Measurements from ENCODE around the gene TBX10. TPM values are rescaled to one million over a fixed set of nuclear protein-coding genes. Genes with fewer than 3 reads are reported as not detected.
"Not testable (repeated sequence)": the region's sequence is repeated elsewhere in the genome, so short reads cannot be mapped to it uniquely, and the experiment has no call there.

TBX10 gene
- total and polyA plus RNA-seq, 4 experiments from 2014 or later: not detected

- intact Hi-C loops (cut with micrococcal nuclease): no loop called here
- Histone ChIP-seq H3K9me3 (ENCODE audit: control insufficient read depth in 1 of 2, low read length in 2 of 2) (no peaks in the 10 kb centered on the region), H3K27ac (ENCODE audit: low read depth, low read length) (no peak overlapping the region), H3K27me3 (ENCODE audit: insufficient read depth, low read length) (peaks cover 6% of the 10 kb centered on the region), H3K36me3 (ENCODE audit: insufficient read depth, low read length) (no peaks in the 10 kb centered on the region), H3K4me3 (ENCODE audit: low read length in 2 of 2) (no peak overlapping the region), H3K4me1 (ENCODE audit: insufficient read depth, low read length) (no peaks in the 10 kb centered on the region)
- Mint-ChIP-seq H3K36me3 (no peaks in the 10 kb centered on the region), H3K27me3 (peaks cover 6 to 10% of the 10 kb centered on the region in 2 donors), H3K4me1 (peaks cover 0 to 2% (median 0%) of the 10 kb centered on the region in 4 donors), H3K9me3 (peaks cover 0 to 4% (median 0%) of the 10 kb centered on the region in 8 donors), H3K27ac (no peak overlapping the region), H3K4me3 (no peak overlapping the region)
- ChIA-PET CTCF (ENCODE audit: partially characterized antibody) (no interaction called here), POLR2A (ENCODE audit: partially characterized antibody) (no interaction called here)
- DNase-seq: no peak
Measured at GRCh38 chr11:67596753-67597300, 42.7 kb downstream of the TBX10 start.

- Histone ChIP-seq H3K27ac (ENCODE audit: low read depth, low read length) (no peak overlapping the region), H3K36me3 (ENCODE audit: insufficient read depth, low read length) (no peaks in the 10 kb centered on the region), H3K27me3 (ENCODE audit: insufficient read depth, low read length) (no peaks in the 10 kb centered on the region), H3K4me3 (ENCODE audit: low read length in 2 of 2) (no peak overlapping the region), H3K9me3 (ENCODE audit: control insufficient read depth in 1 of 2, low read length in 2 of 2) (no peaks in the 10 kb centered on the region), H3K4me1 (ENCODE audit: insufficient read depth, low read length) (no peaks in the 10 kb centered on the region)
- H3K9me3 Mint-ChIP-seq: peaks cover 0 to 3% (median 0%) of the 10 kb centered on the region in 8 donors
- DNase-seq: no peak
- H3K27me3 Mint-ChIP-seq: no peaks in the 10 kb centered on the region
- CTCF ChIA-PET (ENCODE audit: partially characterized antibody): interaction anchor here (1.6 to 2.2 kb wide), 2 partner anchors 11 to 35 kb away, joined by 3 to 6 read pairs; partner anchors contain the start of genes GSTP1 and NUDT8
- POLR2A ChIA-PET (ENCODE audit: partially characterized antibody): interaction anchor here (0.6 kb wide), 1 partner anchor 37 kb away, joined by 3 read pairs; no protein-coding TSS in a partner anchor
- H3K4me1 Mint-ChIP-seq: no peaks in the 10 kb centered on the region
- no peak overlapping the region for H3K4me3 Mint-ChIP-seq
- intact Hi-C loops (cut with micrococcal nuclease): no loop called here
- H3K36me3 Mint-ChIP-seq: no peaks in the 10 kb centered on the region
- H3K27ac Mint-ChIP-seq: no peak overlapping the region
Measured at GRCh38 chr11:67594480-67594879, 45.1 kb downstream of the TBX10 start.

- no peaks in the 10 kb centered on the region for H3K36me3 ChIP-seq (ENCODE audit: insufficient read depth, low read length)
- H3K27ac ChIP-seq (ENCODE audit: low read depth, low read length): no peak overlapping the region
- intact Hi-C loops (cut with micrococcal nuclease): no loop called here
- H3K4me1 Mint-ChIP-seq: no peaks in the 10 kb centered on the region
- no peak for DNase-seq
- H3K4me3 Mint-ChIP-seq: no peak overlapping the region
- H3K4me3 ChIP-seq (ENCODE audit: low read length in 2 of 2): no peak overlapping the region
- no peaks in the 10 kb centered on the region for H3K9me3 ChIP-seq (ENCODE audit: control insufficient read depth in 1 of 2, low read length in 2 of 2)
- H3K27me3 ChIP-seq (ENCODE audit: insufficient read depth, low read length): no peaks in the 10 kb centered on the region
- H3K27me3 Mint-ChIP-seq: no peaks in the 10 kb centered on the region
- peaks cover 0 to 3% (median 0%) of the 10 kb centered on the region in 8 donors for H3K9me3 Mint-ChIP-seq
- H3K27ac Mint-ChIP-seq: no peak overlapping the region
- ChIA-PET POLR2A (ENCODE audit: partially characterized antibody) (no interaction called here), CTCF (ENCODE audit: partially characterized antibody) (interaction anchor here (2.2 kb wide), 1 partner anchor 10 kb away, joined by 6 read pairs; the partner anchor contains the start of gene GSTP1)
- H3K4me1 ChIP-seq (ENCODE audit: insufficient read depth, low read length): no peaks in the 10 kb centered on the region
- H3K36me3 Mint-ChIP-seq: no peaks in the 10 kb centered on the region
Measured at GRCh38 chr11:67593565-67593905, 46.0 kb downstream of the TBX10 start.

GRCh38 chr11:67592880-67593564 is 46.5 kb downstream of the TBX10 start:
- no peaks in the 10 kb centered on the region for H3K36me3 Mint-ChIP-seq
- no peaks in the 10 kb centered on the region for H3K9me3 ChIP-seq (ENCODE audit: control insufficient read depth in 1 of 2, low read length in 2 of 2)
- no peak overlapping the region for H3K27ac Mint-ChIP-seq
- CTCF ChIA-PET (ENCODE audit: partially characterized antibody): interaction anchor here (1.9 to 2.2 kb wide), 2 partner anchors 10 to 21 kb away, joined by 6 to 8 read pairs; partner anchors contain the start of gene GSTP1
- H3K36me3 ChIP-seq (ENCODE audit: insufficient read depth, low read length): no peaks in the 10 kb centered on the region
- H3K27ac ChIP-seq (ENCODE audit: low read depth, low read length): no peak overlapping the region
- H3K27me3 ChIP-seq (ENCODE audit: insufficient read depth, low read length): no peaks in the 10 kb centered on the region
- H3K4me1 ChIP-seq (ENCODE audit: insufficient read depth, low read length): no peaks in the 10 kb centered on the region
- no peaks in the 10 kb centered on the region for H3K4me1 Mint-ChIP-seq
- H3K27me3 Mint-ChIP-seq: no peaks in the 10 kb centered on the region
- H3K9me3 Mint-ChIP-seq: peaks cover 0 to 3% (median 0%) of the 10 kb centered on the region in 8 donors
- H3K4me3 Mint-ChIP-seq: no peak overlapping the region
- no peak overlapping the region for H3K4me3 ChIP-seq (ENCODE audit: low read length in 2 of 2)
- POLR2A ChIA-PET (ENCODE audit: partially characterized antibody): no interaction called here
- intact Hi-C loops (cut with micrococcal nuclease): no loop called here
- no peak for DNase-seq

GRCh38 chr11:67588899-67589415 is 50.6 kb downstream of the TBX10 start:
- peaks cover 3 to 18% (median 8%) of the 10 kb centered on the region in 4 donors for H3K4me1 Mint-ChIP-seq
- not testable (repeated sequence) for H3K27ac ChIP-seq (ENCODE audit: low read depth, low read length)

GRCh38 chr11:67588136-67588503 is 51.4 kb downstream of the TBX10 start:
- peaks cover 0 to 2% of the 10 kb centered on the region in 2 donors for H3K36me3 Mint-ChIP-seq
- H3K27me3 ChIP-seq (ENCODE audit: insufficient read depth, low read length): no peaks in the 10 kb centered on the region
- DNase-seq: no peak
- no peaks in the 10 kb centered on the region for H3K36me3 ChIP-seq (ENCODE audit: insufficient read depth, low read length)
- no peak overlapping the region for H3K4me3 ChIP-seq (ENCODE audit: low read length in 2 of 2)
- H3K4me1 ChIP-seq (ENCODE audit: insufficient read depth, low read length): no peaks in the 10 kb centered on the region
- no peaks in the 10 kb centered on the region for H3K9me3 ChIP-seq (ENCODE audit: control insufficient read depth in 1 of 2, low read length in 2 of 2)
- no peaks in the 10 kb centered on the region for H3K27me3 Mint-ChIP-seq
- H3K4me1 Mint-ChIP-seq: peaks cover 4 to 22% (median 11%) of the 10 kb centered on the region in 4 donors
- H3K27ac Mint-ChIP-seq: peak overlapping the region in 1 of 7 donors; percentile 63
- CTCF ChIA-PET (ENCODE audit: partially characterized antibody): no interaction called here
- POLR2A ChIA-PET (ENCODE audit: partially characterized antibody): no interaction called here
- no peak overlapping the region for H3K27ac ChIP-seq (ENCODE audit: low read depth, low read length)
- H3K4me3 Mint-ChIP-seq: no peak overlapping the region
- intact Hi-C loops (cut with micrococcal nuclease): no loop called here
- no peaks in the 10 kb centered on the region for H3K9me3 Mint-ChIP-seq

More at GRCh38 chr11:67588899-67589415, 50.6 kb downstream of the TBX10 start:
- CTCF ChIA-PET (ENCODE audit: partially characterized antibody); H3K4me1 ChIP-seq (ENCODE audit: insufficient read depth, low read length); intact Hi-C loops (cut with micrococcal nuclease); H3K4me3 Mint-ChIP-seq; H3K9me3 Mint-ChIP-seq; H3K27me3 ChIP-seq (ENCODE audit: insufficient read depth, low read length); POLR2A ChIA-PET (ENCODE audit: partially characterized antibody); H3K4me3 ChIP-seq (ENCODE audit: low read length in 2 of 2); DNase-seq; H3K36me3 ChIP-seq (ENCODE audit: insufficient read depth, low read length); H3K9me3 ChIP-seq (ENCODE audit: control insufficient read depth in 1 of 2, low read length in 2 of 2); H3K36me3 Mint-ChIP-seq; H3K27me3 Mint-ChIP-seq: not testable (repeated sequence)
- H3K27ac Mint-ChIP-seq: peak overlapping the region in 2 of 7 donors; percentile 57 to 85

- intact Hi-C loops (cut with micrococcal nuclease): no loop called here
- Histone ChIP-seq H3K9me3 (ENCODE audit: control insufficient read depth in 1 of 2, low read length in 2 of 2) (no peaks in the 10 kb centered on the region), H3K4me1 (ENCODE audit: insufficient read depth, low read length) (peaks cover 10% of the 10 kb centered on the region), H3K27ac (ENCODE audit: low read depth, low read length) (no peak overlapping the region), H3K4me3 (ENCODE audit: low read length in 2 of 2) (no peak overlapping the region), H3K27me3 (ENCODE audit: insufficient read depth, low read length) (no peaks in the 10 kb centered on the region), H3K36me3 (ENCODE audit: insufficient read depth, low read length) (no peaks in the 10 kb centered on the region)
- Mint-ChIP-seq H3K4me1 (peaks cover 13 to 33% (median 22%) of the 10 kb centered on the region in 4 donors), H3K4me3 (no peak overlapping the region), H3K9me3 (no peaks in the 10 kb centered on the region), H3K27me3 (no peaks in the 10 kb centered on the region), H3K36me3 (peaks cover 0 to 2% of the 10 kb centered on the region in 2 donors), H3K27ac (peak overlapping the region; percentile 51 to 89 (median 74))
- no peak for DNase-seq
- ChIA-PET CTCF (ENCODE audit: partially characterized antibody) (no interaction called here), POLR2A (ENCODE audit: partially characterized antibody) (interaction anchor here (1.2 kb wide), 1 partner anchor 102 kb away, joined by 3 read pairs; no protein-coding TSS in a partner anchor)
Measured at GRCh38 chr11:67586568-67587250, 52.9 kb downstream of the TBX10 start.
